OCI-LY7 (cell line): Measurements from ENCODE around the gene PBX1. TPM values are rescaled to one million over a fixed set of nuclear protein-coding genes. Genes with fewer than 3 reads are reported as not detected.
A peak's percentile ranks its signal among the peaks of the same experiment; 100 is the strongest.

Experiments
- BruUV-seq: library from RNA; stranded (reverse); fragments of 400-500 nt; replicated peaks from 2 replicates; lab custom pipeline; 2021; lab: Mats Ljungman, UMichigan
- CTCF ChIA-PET: fragments of 300-600 bp; sonication (Branson Sonifier 250); formaldehyde crosslinking; loops from one replicate; lab custom pipeline; 2022; ENCODE audit warnings: antibody characterized with exemption; ENCODE audit not compliant: unreplicated experiment; lab: Charles Lee
- POLR2A ChIA-PET: fragments of 300-600 bp; sonication (Branson Sonifier 250); formaldehyde crosslinking; loops from one replicate; lab custom pipeline; 2022; ENCODE audit warnings: antibody characterized with exemption; lab: Charles Lee
- DNase-seq: peaks from one replicate; pipeline ENCODE4 v3.0.0-alpha.2; 2015; ENCODE audit warnings: low spot score
- H2AFZ ChIP-seq: fragments of 200-600 bp; sonication (generic), shearing (Covaris generic); 2 replicates; pipeline ENCODE4 v1.6.1; 2014; ENCODE audit warnings: mild to moderate bottlenecking, antibody characterized with exemption, low read length, moderate library complexity
- H3K27ac ChIP-seq: fragments of 200-600 bp; sonication (generic); 2 replicates; pipeline ENCODE4 v1.5.1; 2014; ENCODE audit warnings: mixed run types, low read depth, mild to moderate bottlenecking, moderate library complexity, low read length, inconsistent platforms; ENCODE audit not compliant: poor library complexity, severe bottlenecking
- H3K36me3 ChIP-seq: fragments of 200-600 bp; sonication (generic); 2 replicates; pipeline ENCODE4 v1.6.1; 2014; ENCODE audit warnings: mild to moderate bottlenecking, antibody characterized with exemption, low read length, moderate library complexity, mixed read lengths; ENCODE audit not compliant: insufficient read depth
- H3K4me1 ChIP-seq: fragments of 200-600 bp; sonication (generic); 2 replicates; pipeline ENCODE4 v1.5.1; 2014; ENCODE audit warnings: mild to moderate bottlenecking, low read length; ENCODE audit not compliant: insufficient read depth, poor library complexity, severe bottlenecking
- H3K4me2 ChIP-seq: fragments of 200-600 bp; sonication (generic); 2 replicates; pipeline ENCODE4 v1.6.1; 2014; ENCODE audit warnings: mild to moderate bottlenecking, low read length
- H3K4me3 ChIP-seq: fragments of 200-600 bp; sonication (generic); 2 replicates; pipeline ENCODE4 v1.5.1; 2014; ENCODE audit warnings: mild to moderate bottlenecking, low read depth, low read length; ENCODE audit not compliant: poor library complexity, severe bottlenecking
- H3K79me2 ChIP-seq: fragments of 200-600 bp; sonication (generic); 2 replicates; pipeline ENCODE4 v1.6.1; 2016; ENCODE audit warnings: low read depth, mild to moderate bottlenecking, low read length, moderate library complexity, mixed read lengths; ENCODE audit not compliant: insufficient read depth
- H3K9me2 ChIP-seq: fragments of 200-600 bp; sonication (generic); 2 replicates; pipeline ENCODE4 v1.6.1; 2016; ENCODE audit warnings: mild to moderate bottlenecking, low read length, mixed read lengths; ENCODE audit not compliant: insufficient read depth
- H3K9me3 ChIP-seq: fragments of 200-600 bp; sonication (generic); 2 replicates; pipeline ENCODE4 v1.6.1; 2014; ENCODE audit warnings: mild to moderate bottlenecking, mixed run types, low read length, mixed read lengths
- H4K20me1 ChIP-seq: fragments of 200-600 bp; sonication (generic); 2 replicates; pipeline ENCODE4 v1.6.1; 2014; ENCODE audit warnings: mild to moderate bottlenecking, antibody characterized with exemption, low read length, moderate library complexity, mixed read lengths; ENCODE audit not compliant: insufficient read depth
- EZH2phosphoT487 ChIP-seq: fragments of 200-600 bp; sonication (generic); IDR thresholded peaks from 2 replicates; pipeline ENCODE4 v1.6.1; 2018; ENCODE audit warnings: low read depth, borderline replicate concordance, mild to moderate bottlenecking, mixed run types, antibody characterized with exemption, low read length, moderate library complexity, mixed read lengths
- intact Hi-C: fragments of 100-400 bp; cut with micrococcal nuclease; formaldehyde crosslinking; loops from one replicate; pipeline ENCODE4 v1.10.0; 2022; ENCODE audit not compliant: unreplicated experiment
- total RNA-seq, 2 experiments: library from RNA; depleted of rRNA in 1 of 2; stranded (reverse); fragments of >200 nt in 1 of 2; shearing (Covaris generic) in 1 of 2; gene quantifications; 2 replicates each; pipeline ENCODE4 v1.2.3, GENCODE V29; 2014 to 2022
- TF ChIP-seq, protein P1 (sequence below): fragments of 200-600 bp; sonication (generic); conservative IDR thresholded peaks from 2 replicates; pipeline ENCODE4 v1.5.1; 2014; ENCODE audit warnings: mild to moderate bottlenecking, antibody characterized with exemption, low read length, moderate library complexity, mixed read lengths

Gene PBX1
- total RNA-seq, 2 experiments from 2014 or later: not detected

DNA sequence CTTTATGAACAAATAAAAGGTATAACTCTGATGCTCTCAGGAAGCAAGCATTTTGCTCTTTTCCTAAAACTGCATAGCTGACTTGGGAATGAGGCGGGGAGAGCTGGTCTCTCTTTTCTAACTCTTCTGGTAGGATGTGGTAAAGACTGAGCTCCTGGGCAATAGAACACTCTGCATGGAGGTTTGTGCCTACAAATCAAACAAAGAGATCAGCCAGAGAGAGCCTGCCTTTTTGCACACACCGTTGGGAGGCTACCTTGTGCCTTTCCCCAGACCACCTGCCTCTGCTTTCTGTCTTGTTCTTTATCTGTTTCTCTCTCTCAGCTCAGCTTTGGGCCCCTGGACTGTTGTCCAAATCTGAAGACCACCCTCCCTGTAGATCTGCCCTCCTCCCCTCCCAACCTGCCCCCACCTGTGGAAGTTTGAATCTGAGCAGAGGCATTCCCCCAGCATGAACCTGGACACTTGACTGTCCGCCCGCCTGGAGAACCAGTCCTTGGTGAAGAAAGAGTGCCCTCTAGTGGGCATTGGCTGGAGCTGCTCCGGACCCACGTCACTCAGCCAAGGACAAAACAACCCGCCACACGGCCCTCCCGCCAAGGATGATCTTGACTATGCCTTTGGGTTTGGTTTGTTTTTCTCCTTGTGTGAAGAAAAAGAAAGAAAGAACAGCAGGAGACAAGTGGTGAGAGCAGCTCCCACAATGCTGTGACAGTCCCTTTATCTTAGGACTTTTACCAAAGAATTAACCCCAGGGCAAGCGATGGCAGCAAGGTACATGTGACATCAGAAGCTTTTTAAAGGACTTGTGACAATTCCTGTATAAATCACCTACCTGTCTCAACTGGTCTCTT lies 228.2 kb downstream of the PBX1 start:
- no peak overlapping the region for H3K4me3 ChIP-seq
- no peaks in the 10 kb centered on the region for H3K4me1 ChIP-seq
- H3K9me3 ChIP-seq: no peaks in the 10 kb centered on the region
- POLR2A ChIA-PET: interaction anchor here (0.6 kb wide), 1 partner anchor 33 kb away, joined by 3 read pairs; no protein-coding TSS in a partner anchor
- no peak overlapping the region for H2AFZ ChIP-seq
- no peaks in the 10 kb centered on the region for H3K36me3 ChIP-seq
- no TSS peak for BruUV-seq
- H3K79me2 ChIP-seq: no peaks in the 10 kb centered on the region
- H3K27ac ChIP-seq: no peak overlapping the region
- no peak for TF ChIP-seq EZH2phosphoT487
- TF ChIP-seq, protein P1, sequence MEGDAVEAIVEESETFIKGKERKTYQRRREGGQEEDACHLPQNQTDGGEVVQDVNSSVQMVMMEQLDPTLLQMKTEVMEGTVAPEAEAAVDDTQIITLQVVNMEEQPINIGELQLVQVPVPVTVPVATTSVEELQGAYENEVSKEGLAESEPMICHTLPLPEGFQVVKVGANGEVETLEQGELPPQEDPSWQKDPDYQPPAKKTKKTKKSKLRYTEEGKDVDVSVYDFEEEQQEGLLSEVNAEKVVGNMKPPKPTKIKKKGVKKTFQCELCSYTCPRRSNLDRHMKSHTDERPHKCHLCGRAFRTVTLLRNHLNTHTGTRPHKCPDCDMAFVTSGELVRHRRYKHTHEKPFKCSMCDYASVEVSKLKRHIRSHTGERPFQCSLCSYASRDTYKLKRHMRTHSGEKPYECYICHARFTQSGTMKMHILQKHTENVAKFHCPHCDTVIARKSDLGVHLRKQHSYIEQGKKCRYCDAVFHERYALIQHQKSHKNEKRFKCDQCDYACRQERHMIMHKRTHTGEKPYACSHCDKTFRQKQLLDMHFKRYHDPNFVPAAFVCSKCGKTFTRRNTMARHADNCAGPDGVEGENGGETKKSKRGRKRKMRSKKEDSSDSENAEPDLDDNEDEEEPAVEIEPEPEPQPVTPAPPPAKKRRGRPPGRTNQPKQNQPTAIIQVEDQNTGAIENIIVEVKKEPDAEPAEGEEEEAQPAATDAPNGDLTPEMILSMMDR: peak; percentile 90
- H3K4me2 ChIP-seq: no peak overlapping the region
- intact Hi-C loops: loop anchor here (1.0 to 5.0 kb wide), 2 partner anchors 1377 to 1425 kb away; no protein-coding TSS in a partner anchor
- H3K9me2 ChIP-seq: no peaks in the 10 kb centered on the region
- CTCF ChIA-PET: no interaction called here
- H4K20me1 ChIP-seq: no peaks in the 10 kb centered on the region
- peak; percentile 70 for DNase-seq

- Histone ChIP-seq H2AFZ (no peak overlapping the region), H3K4me2 (no peak overlapping the region), H4K20me1 (no peaks in the 10 kb centered on the region), H3K9me2 (no peaks in the 10 kb centered on the region), H3K36me3 (no peaks in the 10 kb centered on the region), H3K4me1 (no peaks in the 10 kb centered on the region), H3K79me2 (no peaks in the 10 kb centered on the region), H3K4me3 (no peak overlapping the region), H3K9me3 (no peaks in the 10 kb centered on the region), H3K27ac (no peak overlapping the region)
- BruUV-seq: no TSS peak
- no peak for DNase-seq
- no peak for TF ChIP-seq EZH2phosphoT487
- TF ChIP-seq, protein P1: no peak
- ChIA-PET POLR2A (no interaction called here), CTCF (no interaction called here)
- intact Hi-C loops: loop anchor here (1.0 to 5.0 kb wide), 2 partner anchors 1378 to 1426 kb away; no protein-coding TSS in a partner anchor
Observed at GRCh38 chr1:164787834-164788231, 228.8 kb downstream of the PBX1 start.

DNA sequence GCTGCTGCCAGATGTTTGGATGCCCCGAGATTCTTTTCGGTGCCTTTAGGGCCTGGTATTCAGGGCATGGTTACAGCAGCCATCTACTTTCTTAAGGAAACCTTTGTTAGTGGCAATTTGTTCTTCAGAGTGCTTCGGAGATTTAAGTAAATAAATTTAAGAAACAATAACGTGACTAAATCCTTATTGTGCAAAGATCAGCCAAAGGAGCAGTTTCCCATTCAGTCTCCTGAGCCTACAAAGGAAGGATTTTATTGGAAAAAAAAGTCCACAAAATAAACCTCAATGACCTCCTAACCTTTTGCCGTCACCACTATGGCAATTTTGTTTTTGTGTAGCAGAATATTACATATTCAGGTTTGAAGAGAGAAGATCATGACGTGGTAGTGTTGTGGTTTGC lies 231.1 kb downstream of the PBX1 start:
- Histone ChIP-seq H3K79me2 (no peaks in the 10 kb centered on the region), H3K4me1 (no peaks in the 10 kb centered on the region), H3K27ac (no peak overlapping the region), H3K4me3 (no peak overlapping the region), H3K9me3 (no peaks in the 10 kb centered on the region), H4K20me1 (no peaks in the 10 kb centered on the region), H3K36me3 (no peaks in the 10 kb centered on the region), H3K4me2 (no peak overlapping the region), H3K9me2 (no peaks in the 10 kb centered on the region), H2AFZ (no peak overlapping the region)
- no TSS peak for BruUV-seq
- no peak for DNase-seq
- POLR2A ChIA-PET: no interaction called here
- TF ChIP-seq, protein P1: no peak
- TF ChIP-seq EZH2phosphoT487: no peak
- intact Hi-C loops: no loop called here
- CTCF ChIA-PET: no interaction called here
